ENCODE data around the gene ADAMTS9.

The ADAMTS9 gene

GRCh38 chr3:64687781-64688604, at the start of gene ADAMTS9:
Gene ADAMTS9 (minus strand): TSS chr3:64688000. CDS start chr3:64687657, 343 bp downstream.
- DNase-seq (ENCODE audit: low read depth): no peak
- TF ChIP-seq CTCF (IDR thresholded peaks at IDR 0.05; ENCODE audit: control insufficient read depth, extremely low read depth, insufficient read depth): peak; percentile 16; the same call in 1 of the 2 replicates
- peak within 1 kb of the TSS; percentile 24; the same call in 1 of the 2 replicates for H3K4me3 ChIP-seq (ENCODE audit: low read depth, low read length)

- no peak for TF ChIP-seq CTCF (IDR thresholded peaks at IDR 0.05; ENCODE audit: control insufficient read depth, extremely low read depth, insufficient read depth)
- H3K4me3 ChIP-seq (ENCODE audit: low read depth, low read length): no peak overlapping the region
- no peak for DNase-seq (ENCODE audit: low read depth)
These were observed 44.8 kb upstream of the ADAMTS9 start for GRCh38 chr3:64732576-64732975.

GRCh38 chr3:64730681-64731080, 42.9 kb upstream of the ADAMTS9 start:
- no peak for DNase-seq (ENCODE audit: low read depth)
- H3K4me3 ChIP-seq (ENCODE audit: low read depth, low read length): no peak overlapping the region
- no peak for TF ChIP-seq CTCF (IDR thresholded peaks at IDR 0.05; ENCODE audit: control insufficient read depth, extremely low read depth, insufficient read depth)

GRCh38 chr3:64728994-64729393, 41.2 kb upstream of the ADAMTS9 start:
- no peak overlapping the region for H3K4me3 ChIP-seq (ENCODE audit: low read depth, low read length)
- TF ChIP-seq CTCF (IDR thresholded peaks at IDR 0.05; ENCODE audit: control insufficient read depth, extremely low read depth, insufficient read depth): no peak
- no peak for DNase-seq (ENCODE audit: low read depth)

GRCh38 chr3:64728428-64728827, 40.6 kb upstream of the ADAMTS9 start:
- no peak for DNase-seq (ENCODE audit: low read depth)
- TF ChIP-seq CTCF (IDR thresholded peaks at IDR 0.05; ENCODE audit: control insufficient read depth, extremely low read depth, insufficient read depth): no peak
- no peak overlapping the region for H3K4me3 ChIP-seq (ENCODE audit: low read depth, low read length)

- no peak for DNase-seq (ENCODE audit: low read depth)
- H3K4me3 ChIP-seq (ENCODE audit: low read depth, low read length): no peak overlapping the region
- no peak for TF ChIP-seq CTCF (IDR thresholded peaks at IDR 0.05; ENCODE audit: control insufficient read depth, extremely low read depth, insufficient read depth)
These were observed 38.8 kb upstream of the ADAMTS9 start for GRCh38 chr3:64726414-64727090.

Data from LNCaP clone FGC (cell line).